Measurements from ENCODE around the gene HDAC3. TPM values are rescaled to one million over a fixed set of nuclear protein-coding genes. Genes with fewer than 3 reads are reported as not detected.

HDAC3 gene
- total RNA-seq, 2 experiments from 2014 or later: 94.8 to 98.3 TPM

GRCh38 chr5:141681295-141681694, 44.6 kb upstream of the HDAC3 start:
- DNase-seq (no peak), ATAC-seq (no peak)
- Mint-ChIP-seq H3K4me3 (peak overlapping the region; percentile 64), H3K27me3 (no peaks in the 10 kb centered on the region), H3K9me3 (no peaks in the 10 kb centered on the region), H3K36me3 (ENCODE audit: low read depth) (no peaks in the 10 kb centered on the region), H3K27ac (peak overlapping the region; percentile 63), H3K4me1 (ENCODE audit: low read depth) (peaks cover 24% of the 10 kb centered on the region)
- CTCF ChIA-PET: interaction anchor here (0.6 to 6.3 kb wide), 4 partner anchors 12 to 198 kb away, joined by 3 to 85 read pairs (median 6); no protein-coding TSS in a partner anchor
- intact Hi-C loops (cut with micrococcal nuclease): no loop called here
- TF ChIP-seq, protein P1, sequence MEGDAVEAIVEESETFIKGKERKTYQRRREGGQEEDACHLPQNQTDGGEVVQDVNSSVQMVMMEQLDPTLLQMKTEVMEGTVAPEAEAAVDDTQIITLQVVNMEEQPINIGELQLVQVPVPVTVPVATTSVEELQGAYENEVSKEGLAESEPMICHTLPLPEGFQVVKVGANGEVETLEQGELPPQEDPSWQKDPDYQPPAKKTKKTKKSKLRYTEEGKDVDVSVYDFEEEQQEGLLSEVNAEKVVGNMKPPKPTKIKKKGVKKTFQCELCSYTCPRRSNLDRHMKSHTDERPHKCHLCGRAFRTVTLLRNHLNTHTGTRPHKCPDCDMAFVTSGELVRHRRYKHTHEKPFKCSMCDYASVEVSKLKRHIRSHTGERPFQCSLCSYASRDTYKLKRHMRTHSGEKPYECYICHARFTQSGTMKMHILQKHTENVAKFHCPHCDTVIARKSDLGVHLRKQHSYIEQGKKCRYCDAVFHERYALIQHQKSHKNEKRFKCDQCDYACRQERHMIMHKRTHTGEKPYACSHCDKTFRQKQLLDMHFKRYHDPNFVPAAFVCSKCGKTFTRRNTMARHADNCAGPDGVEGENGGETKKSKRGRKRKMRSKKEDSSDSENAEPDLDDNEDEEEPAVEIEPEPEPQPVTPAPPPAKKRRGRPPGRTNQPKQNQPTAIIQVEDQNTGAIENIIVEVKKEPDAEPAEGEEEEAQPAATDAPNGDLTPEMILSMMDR (IDR thresholded peaks at IDR 0.05): no peak
- POLR2A ChIA-PET: interaction anchor here (0.8 to 1.0 kb wide), 2 partner anchors 11 to 27 kb away, joined by 3 to 4 read pairs; no protein-coding TSS in a partner anchor

GRCh38 chr5:141680751-141681201, 44.1 kb upstream of the HDAC3 start:
- Mint-ChIP-seq H3K27ac (no peak overlapping the region), H3K4me1 (ENCODE audit: low read depth) (peaks cover 24% of the 10 kb centered on the region), H3K36me3 (ENCODE audit: low read depth) (no peaks in the 10 kb centered on the region), H3K27me3 (no peaks in the 10 kb centered on the region), H3K4me3 (peak overlapping the region; percentile 64), H3K9me3 (no peaks in the 10 kb centered on the region)
- no peak for ATAC-seq
- DNase-seq: no peak
- POLR2A ChIA-PET: interaction anchor here (0.8 to 1.0 kb wide), 2 partner anchors 11 to 27 kb away, joined by 3 to 4 read pairs; no protein-coding TSS in a partner anchor
- intact Hi-C loops (cut with micrococcal nuclease): no loop called here
- TF ChIP-seq, protein P1 (IDR thresholded peaks at IDR 0.05): no peak
- CTCF ChIA-PET: interaction anchor here (0.6 to 6.3 kb wide), 4 partner anchors 11 to 198 kb away, joined by 3 to 85 read pairs (median 6); no protein-coding TSS in a partner anchor

GRCh38 chr5:141680178-141680577, 43.5 kb upstream of the HDAC3 start:
- Mint-ChIP-seq H3K4me3 (no peak overlapping the region), H3K27ac (no peak overlapping the region), H3K27me3 (no peaks in the 10 kb centered on the region), H3K9me3 (no peaks in the 10 kb centered on the region), H3K36me3 (ENCODE audit: low read depth) (no peaks in the 10 kb centered on the region), H3K4me1 (ENCODE audit: low read depth) (peaks cover 24% of the 10 kb centered on the region)
- no peak for DNase-seq
- CTCF ChIA-PET: interaction anchor here (6.3 kb wide), 1 partner anchor 13 kb away, joined by 85 read pairs; no protein-coding TSS in a partner anchor
- intact Hi-C loops (cut with micrococcal nuclease): no loop called here
- TF ChIP-seq, protein P1 (IDR thresholded peaks at IDR 0.05): no peak
- POLR2A ChIA-PET: no interaction called here
- no peak for ATAC-seq

DNA sequence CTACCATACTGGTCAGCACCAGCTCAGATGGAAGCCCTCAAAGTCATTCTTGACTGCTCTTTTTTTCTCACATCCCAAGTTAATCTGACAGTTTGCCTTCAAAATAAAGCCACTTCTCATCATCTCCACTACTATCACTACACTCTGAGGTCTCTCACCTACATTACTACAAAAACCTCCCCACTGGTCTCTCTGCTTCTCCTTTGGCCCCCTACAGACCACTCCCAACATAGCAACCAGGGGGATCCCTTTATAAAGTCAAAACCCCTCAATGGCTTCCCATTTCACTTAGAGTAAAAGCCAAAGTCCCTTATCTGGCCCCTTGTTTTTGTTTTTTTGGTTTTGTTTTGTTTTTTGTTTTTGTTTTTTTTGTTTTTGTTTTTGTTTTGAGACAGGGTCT, 40.8 kb upstream of the HDAC3 start:
- ChIA-PET POLR2A (no interaction called here), CTCF (interaction anchor here (1.2 to 2.7 kb wide), 5 partner anchors 12 to 291 kb away, joined by 3 to 15 read pairs (median 3); no protein-coding TSS in a partner anchor)
- intact Hi-C loops (cut with micrococcal nuclease): no loop called here
- TF ChIP-seq, protein P1 (IDR thresholded peaks at IDR 0.05): peak; percentile 11
- no peaks in the 10 kb centered on the region for H3K9me3 Mint-ChIP-seq
- no peak overlapping the region for H3K4me3 Mint-ChIP-seq
- H3K36me3 Mint-ChIP-seq (ENCODE audit: low read depth): no peaks in the 10 kb centered on the region
- peaks cover 15% of the 10 kb centered on the region for H3K4me1 Mint-ChIP-seq (ENCODE audit: low read depth)
- H3K27me3 Mint-ChIP-seq: no peaks in the 10 kb centered on the region
- no peak overlapping the region for H3K27ac Mint-ChIP-seq
- DNase-seq: peak; percentile 31
- ATAC-seq: no peak

- no peak for ATAC-seq
- ChIA-PET POLR2A (interaction anchor here (1.1 kb wide), 1 partner anchor 16 kb away, joined by 3 read pairs; no protein-coding TSS in a partner anchor), CTCF (interaction anchor here (1.2 to 2.7 kb wide), 3 partner anchors 10 to 16 kb away, joined by 4 to 15 read pairs (median 5); no protein-coding TSS in a partner anchor)
These were observed 39.0 kb upstream of the HDAC3 start for GRCh38 chr5:141675672-141676071.

More at GRCh38 chr5:141675672-141676071, 39.0 kb upstream of the HDAC3 start:
- no peak overlapping the region for H3K4me3 Mint-ChIP-seq
- H3K27ac Mint-ChIP-seq: no peak overlapping the region
- no peaks in the 10 kb centered on the region for H3K9me3 Mint-ChIP-seq
- no peaks in the 10 kb centered on the region for H3K36me3 Mint-ChIP-seq (ENCODE audit: low read depth)
- TF ChIP-seq, protein P1 (IDR thresholded peaks at IDR 0.05): no peak
- intact Hi-C loops (cut with micrococcal nuclease): no loop called here
- no peak for DNase-seq
- H3K4me1 Mint-ChIP-seq (ENCODE audit: low read depth): peaks cover 2% of the 10 kb centered on the region
- no peaks in the 10 kb centered on the region for H3K27me3 Mint-ChIP-seq

All from activated CD8-positive, alpha-beta T cell treated with anti-CD3 and anti-CD28 coated beads for 36 hours (primary cell).